Common myeloid progenitor, CD34-positive (primary cell): Measurements from ENCODE around the gene ASXL2.
"Not testable (repeated sequence)": the region's sequence is repeated elsewhere in the genome, so short reads cannot be mapped to it uniquely, and the experiment has no call there.

Experiments
- CTCF ChIA-PET: fragments of 350-600 bp; sonication (Branson Sonifier 250); formaldehyde crosslinking; loops from one replicate; lab custom pipeline; 2021; ENCODE audit warnings: antibody characterized with exemption; lab: Charles Lee
- POLR2A ChIA-PET: fragments of 350-600 bp; sonication (Branson Sonifier 250); formaldehyde crosslinking; loops from one replicate; lab custom pipeline; 2021; ENCODE audit warnings: antibody characterized with exemption; lab: Charles Lee
- DNase-seq, 3 donors: peaks; one replicate each; pipeline versions ENCODE4 v3.0.0 to v3.0.0-alpha.2; 2013
- H3K27ac ChIP-seq, 2 experiments: 1 replicate in 1 of 2; 2 replicates in 1 of 2; pipeline ENCODE4 v1.7.0; 2013; ENCODE audit warnings: inconsistent platforms in 2 of 2, low read length in 2 of 2, mild to moderate bottlenecking in 2 of 2, low read depth in 1 of 2, moderate library complexity in 1 of 2; ENCODE audit not compliant: severe bottlenecking in 2 of 2, insufficient read depth in 1 of 2, poor library complexity in 1 of 2
- H3K27me3 ChIP-seq, 5 experiments: replicated peaks in 2 of 5; 1 replicate in 3 of 5; 2 replicates in 2 of 5; pipeline versions ENCODE4 v1.6.1 to v1.7.0; 2013; ENCODE audit warnings: low read length in 4 of 5, mild to moderate bottlenecking in 2 of 5, moderate library complexity in 2 of 5, inconsistent platforms in 1 of 5; ENCODE audit not compliant: insufficient read depth in 5 of 5, control insufficient read depth in 4 of 5
- H3K36me3 ChIP-seq, 4 experiments: 1 replicate in 2 of 4; 2 replicates in 2 of 4; pipeline versions ENCODE4 v1.6.1 to v1.7.0; 2013; ENCODE audit warnings: low read length in 3 of 4, control low read depth in 1 of 4, mild to moderate bottlenecking in 1 of 4; ENCODE audit not compliant: control insufficient read depth in 4 of 4, insufficient read depth in 4 of 4
- H3K4me1 ChIP-seq, 4 experiments: 1 replicate in 3 of 4; 2 replicates in 1 of 4; pipeline versions ENCODE4 v1.6.1 to v1.7.1; 2013; ENCODE audit warnings: low read length in 3 of 4, mild to moderate bottlenecking in 3 of 4, control low read depth in 1 of 4, inconsistent platforms in 1 of 4, moderate library complexity in 1 of 4; ENCODE audit not compliant: control insufficient read depth in 4 of 4, insufficient read depth in 4 of 4; ENCODE audit errors: control extremely low read depth in 1 of 4
- H3K4me3 ChIP-seq, 7 experiments: 1 replicate in 4 of 7; 2 replicates in 3 of 7; pipeline versions ENCODE4 v1.5.1 to v1.7.0; 2013; ENCODE audit warnings: mild to moderate bottlenecking in 7 of 7, low read length in 6 of 7, moderate library complexity in 6 of 7, inconsistent platforms in 2 of 7, low read depth in 2 of 7, control low read depth in 1 of 7; ENCODE audit not compliant: insufficient read depth in 4 of 7, control insufficient read depth in 1 of 7; ENCODE audit errors: extremely low read depth in 1 of 7
- H3K9me3 ChIP-seq, 5 experiments: 1 replicate in 4 of 5; 2 replicates in 1 of 5; pipeline versions ENCODE4 v1.6.1 to v1.7.1; 2013; ENCODE audit warnings: low read length in 4 of 5, mild to moderate bottlenecking in 2 of 5, inconsistent platforms in 1 of 5, low read depth in 1 of 5, moderate library complexity in 1 of 5; ENCODE audit not compliant: control insufficient read depth in 4 of 5, insufficient read depth in 2 of 5; ENCODE audit errors: control extremely low read depth in 1 of 5
- WGBS: methylation state at CpG from one replicate; pipeline ENCODE4 v1.1.5; 2013; ENCODE audit not compliant: insufficient coverage; 5-methylcytosine and 5-hydroxymethylcytosine counted together

Gene ASXL2

DNA sequence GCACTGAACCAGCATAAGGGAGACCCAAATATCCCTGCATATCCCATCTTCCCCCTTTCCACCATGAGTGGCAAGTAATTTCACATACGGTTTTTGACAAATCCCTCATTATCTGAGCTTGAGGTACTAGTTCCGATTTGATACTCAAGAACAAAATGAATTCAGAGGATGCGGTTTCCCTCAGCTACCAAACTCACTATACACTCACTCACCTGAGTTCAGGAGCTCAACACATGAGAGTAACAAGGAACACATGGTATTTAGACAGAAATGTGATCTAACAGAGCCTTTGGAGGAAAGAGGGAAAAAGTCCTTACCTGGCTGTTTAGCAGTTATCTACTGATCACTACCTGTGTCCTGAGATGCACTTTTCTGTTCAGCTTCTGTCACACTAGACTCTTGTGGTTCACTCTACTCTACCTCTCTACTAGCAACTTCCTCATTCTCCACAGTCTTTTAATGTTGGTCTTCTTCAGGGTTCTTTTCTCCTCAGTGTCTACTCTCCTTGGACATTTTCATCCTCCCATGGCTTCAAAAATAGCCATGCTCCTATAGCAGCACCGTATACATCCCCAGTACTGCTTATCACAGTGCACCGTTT, 25.1 kb downstream of the ASXL2 start:
- ChIA-PET POLR2A (interaction anchor here (0.6 to 0.7 kb wide), 2 partner anchors 54 to 70 kb away, joined by 3 to 4 read pairs; no protein-coding TSS in a partner anchor), CTCF (interaction anchor here (0.9 to 7.5 kb wide), 16 partner anchors 8 to 254 kb away, joined by 3 to 104 read pairs (median 6); partner anchors contain the start of gene ASXL2)

DNA sequence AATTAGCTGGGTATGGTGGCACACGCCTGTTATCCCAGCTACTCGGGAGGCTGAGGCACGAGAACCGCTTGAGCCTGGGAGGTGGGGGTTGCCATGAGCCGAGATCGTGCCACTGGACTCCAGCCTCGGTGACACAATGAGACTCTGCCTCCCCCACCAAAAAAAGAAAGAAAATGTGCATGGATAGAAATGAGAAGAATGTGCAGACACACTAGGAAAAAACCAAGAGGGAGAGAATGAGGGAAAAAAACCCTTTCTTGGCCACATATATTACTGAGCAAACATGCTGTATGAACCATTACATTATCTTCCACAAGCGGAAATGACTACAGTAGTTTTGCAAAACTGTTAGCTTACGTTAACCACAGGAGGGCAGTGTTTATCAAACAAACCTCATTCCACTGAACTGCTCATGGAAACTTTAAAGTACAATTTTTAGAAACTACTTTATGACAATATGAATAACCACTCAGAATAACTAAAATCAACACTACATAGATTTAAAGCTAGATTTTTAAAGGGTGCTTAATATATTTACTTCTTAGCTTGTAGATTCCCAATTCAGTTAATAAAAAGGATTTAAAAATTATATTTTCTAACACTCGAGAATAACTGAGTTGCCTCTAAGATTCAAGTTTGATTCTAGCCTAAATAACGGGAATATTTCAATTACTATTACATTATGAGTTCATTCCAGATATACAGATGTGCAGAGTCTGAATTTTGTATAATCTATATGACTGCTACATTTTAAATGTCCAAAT, 26.4 kb downstream of the ASXL2 start:
- Histone ChIP-seq H3K4me1 (peaks cover 14 to 33% (median 24%) of the 10 kb centered on the region in 4 experiments), H3K4me3 (peak overlapping the region in 4 of 7 experiments; percentile 22 to 72 (median 46)), H3K9me3 (no peaks in the 10 kb centered on the region), H3K36me3 (peaks cover 0 to 5% (median 1%) of the 10 kb centered on the region in 4 experiments), H3K27ac (peak overlapping the region in 1 of 2 experiments; percentile 76), H3K27me3 (no peaks in the 10 kb centered on the region)
- 60% methylated on average over 4 of the region's 11 CpGs for WGBS
- ChIA-PET POLR2A (no interaction called here), CTCF (interaction anchor here (0.7 to 7.5 kb wide), 22 partner anchors 9 to 296 kb away, joined by 3 to 104 read pairs (median 4); partner anchors contain the start of gene ASXL2)
- peak; percentile 87 to 93 (median 90) for DNase-seq

More for the DNA sequence above, 25.1 kb downstream of the ASXL2 start:
- H3K27me3 ChIP-seq: no peaks in the 10 kb centered on the region
- no peak overlapping the region for H3K27ac ChIP-seq
- peak; percentile 14 to 61 (median 47) for DNase-seq
- H3K9me3 ChIP-seq: no peaks in the 10 kb centered on the region
- WGBS: 48% methylated on average over 3 of the region's 5 CpGs
- peaks cover 14 to 37% (median 24%) of the 10 kb centered on the region in 4 experiments for H3K4me1 ChIP-seq
- H3K4me3 ChIP-seq: no peak overlapping the region
- peaks cover 0 to 5% (median 1%) of the 10 kb centered on the region in 4 experiments for H3K36me3 ChIP-seq

DNA sequence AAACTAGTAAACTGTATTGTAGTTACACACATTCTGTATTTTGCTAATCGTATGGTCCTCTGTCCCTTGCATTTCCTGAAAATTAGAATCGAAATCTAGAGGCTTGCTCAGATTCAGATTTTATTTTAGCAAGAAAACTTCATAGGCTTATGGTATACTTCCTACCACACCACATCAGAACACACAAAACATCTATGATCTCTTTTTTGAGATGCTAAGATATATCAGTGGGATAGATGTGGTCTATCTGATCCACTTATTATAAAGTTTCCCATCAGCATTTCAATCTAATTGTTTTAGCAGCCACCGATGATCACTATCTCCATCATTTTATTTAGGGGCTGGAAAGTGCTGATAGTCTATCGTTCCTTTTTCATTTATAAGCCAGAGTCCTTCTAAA, 27.9 kb downstream of the ASXL2 start:
- H3K9me3 ChIP-seq, H3K27me3 ChIP-seq, H3K36me3 ChIP-seq, DNase-seq, H3K27ac ChIP-seq, POLR2A ChIA-PET, H3K4me3 ChIP-seq: not testable (repeated sequence)
- CTCF ChIA-PET: interaction anchor here (0.7 to 7.5 kb wide), 5 partner anchors 8 to 243 kb away, joined by 3 to 104 read pairs (median 22); no protein-coding TSS in a partner anchor
- peaks cover 14 to 33% (median 24%) of the 10 kb centered on the region in 4 experiments for H3K4me1 ChIP-seq
- no CpG with 5 or more reads among the region's 4 CpGs for WGBS

DNA sequence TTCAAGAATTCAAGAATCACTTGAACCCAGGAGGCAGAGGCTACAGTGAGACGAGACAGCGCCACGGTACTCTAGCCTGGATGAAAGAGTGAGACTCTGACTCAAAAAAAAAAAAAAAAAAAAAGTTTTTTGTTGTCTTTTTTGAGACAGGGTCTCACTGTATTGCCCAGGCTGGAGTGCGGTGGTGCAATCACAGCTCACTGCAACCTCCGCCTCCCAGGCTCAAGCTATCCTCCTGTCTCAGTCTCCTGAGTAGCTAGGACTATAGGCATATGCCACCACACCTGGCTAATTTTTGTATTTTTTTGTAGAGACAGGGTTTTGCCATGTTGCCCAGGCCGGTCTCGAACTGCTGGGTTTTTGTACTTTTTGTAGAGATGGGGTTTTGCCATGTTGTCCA, 28.9 kb downstream of the ASXL2 start:
- WGBS: 100% methylated on average over 4 of the region's 7 CpGs
- peaks cover 5 to 11% (median 7%) of the 10 kb centered on the region in 4 experiments for H3K36me3 ChIP-seq
- H3K9me3 ChIP-seq, DNase-seq, H3K27ac ChIP-seq, POLR2A ChIA-PET, H3K4me3 ChIP-seq, H3K27me3 ChIP-seq: not testable (repeated sequence)
- CTCF ChIA-PET: interaction anchor here (1.0 kb wide), 1 partner anchor 107 kb away, joined by 4 read pairs; no protein-coding TSS in a partner anchor
- peaks cover 14 to 33% (median 24%) of the 10 kb centered on the region in 4 experiments for H3K4me1 ChIP-seq

DNA sequence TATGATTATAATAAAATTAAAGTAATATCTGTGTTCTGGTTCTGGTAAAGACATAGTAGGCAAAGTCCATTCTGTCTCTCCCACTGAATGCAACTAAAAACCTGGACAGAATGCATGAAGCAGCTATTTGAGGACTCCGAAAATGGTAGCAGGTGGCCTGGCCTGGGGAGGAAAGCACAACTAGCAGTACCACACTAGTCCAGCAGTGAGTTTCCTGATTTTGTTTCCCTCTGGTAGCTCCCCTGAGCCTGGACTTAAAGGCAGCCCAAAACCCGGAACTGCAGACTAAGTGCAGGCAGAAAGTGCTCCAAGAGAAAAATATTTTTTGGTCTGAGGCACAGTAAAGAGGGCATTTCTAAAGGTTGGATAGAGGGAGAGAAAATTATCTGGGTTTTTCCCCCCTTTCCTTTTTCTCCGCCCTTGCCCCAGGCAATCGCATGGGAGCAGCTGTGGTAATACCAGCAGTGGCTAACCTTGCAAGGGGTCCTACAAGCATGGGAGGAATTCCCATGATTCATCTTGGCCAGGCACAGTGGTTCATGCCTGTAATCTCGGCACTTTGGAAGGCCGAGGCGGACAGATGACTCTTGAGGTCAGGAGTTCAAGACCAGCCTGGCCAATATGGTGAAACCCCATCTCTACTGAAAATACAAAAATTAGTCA, 32.3 kb downstream of the ASXL2 start:
- DNase-seq: no peak
- POLR2A ChIA-PET: no interaction called here
- Histone ChIP-seq H3K9me3 (no peaks in the 10 kb centered on the region), H3K4me1 (peaks cover 0 to 4% (median 2%) of the 10 kb centered on the region in 4 experiments), H3K4me3 (no peak overlapping the region), H3K36me3 (peaks cover 7 to 19% (median 10%) of the 10 kb centered on the region in 4 experiments), H3K27ac (no peak overlapping the region), H3K27me3 (no peaks in the 10 kb centered on the region)
- CTCF ChIA-PET: interaction anchor here (1.2 to 1.4 kb wide), 2 partner anchors 104 to 111 kb away, joined by 3 read pairs; no protein-coding TSS in a partner anchor
- 97% methylated on average over 6 of the region's 7 CpGs for WGBS

DNA sequence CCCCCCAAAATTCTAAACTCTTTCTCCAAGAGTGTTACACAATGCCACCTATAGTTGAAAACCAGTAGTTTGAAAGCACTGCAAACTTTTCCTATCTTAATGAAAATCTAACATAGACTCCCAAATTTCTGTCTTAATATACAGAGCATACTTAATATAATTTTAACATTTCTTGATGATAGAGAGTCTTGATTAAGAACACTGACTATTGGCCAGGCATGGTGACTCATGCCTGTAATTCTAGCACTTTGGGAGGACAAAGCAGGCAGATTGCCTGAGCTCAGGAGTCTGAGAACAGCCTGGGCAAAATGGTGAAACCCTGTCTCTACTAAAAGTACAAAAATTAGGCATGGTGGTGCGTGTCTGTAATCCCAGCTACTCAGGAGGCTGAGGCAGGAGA, 34.2 kb downstream of the ASXL2 start:
- 100% methylated on average over 1 of the region's 1 CpG for WGBS
- ChIA-PET POLR2A (no interaction called here), CTCF (interaction anchor here (1.3 kb wide), 1 partner anchor 26 kb away, joined by 3 read pairs; no protein-coding TSS in a partner anchor)
- H3K36me3 ChIP-seq: peaks cover 7 to 22% (median 10%) of the 10 kb centered on the region in 4 experiments
- H3K4me3 ChIP-seq: no peak overlapping the region
- no peak for DNase-seq
- no peaks in the 10 kb centered on the region for H3K27me3 ChIP-seq
- H3K4me1 ChIP-seq: no peaks in the 10 kb centered on the region
- no peak overlapping the region for H3K27ac ChIP-seq
- H3K9me3 ChIP-seq: no peaks in the 10 kb centered on the region
